HepG2 (cell line): Measurements from ENCODE around the gene FAM184B. TPM values are rescaled to one million over a fixed set of nuclear protein-coding genes. Genes with fewer than 3 reads are reported as not detected.

ENCODE experiments used
- CENPX ChIP-seq: sonication (generic); formaldehyde crosslinking; IDR thresholded peaks from 2 replicates; pipeline ENCODE4 v1.9.0; 2021; ENCODE audit warnings: mild to moderate bottlenecking, missing genetic modification reagents, moderate library complexity
- DMAP1 ChIP-seq: IDR thresholded peaks from 2 replicates; pipeline ENCODE4 v1.6.1; 2016
- EEA1 ChIP-seq: sonication (generic); formaldehyde crosslinking; IDR thresholded peaks from 2 replicates; pipeline ENCODE4 v1.5.1; 2020; ENCODE audit warnings: mild to moderate bottlenecking, missing genetic modification reagents, borderline replicate concordance
- ETV6 ChIP-seq: sonication (generic); formaldehyde crosslinking; conservative IDR thresholded peaks from 2 replicates; pipeline ENCODE4 v1.4.0; 2020; ENCODE audit warnings: missing genetic modification reagents
- HBP1 ChIP-seq: IDR thresholded peaks from 2 replicates; pipeline ENCODE4 v1.6.1; 2016; ENCODE audit warnings: low read depth, control low read depth
- IKZF1 ChIP-seq: fragments of 450-650 bp; IDR thresholded peaks from 2 replicates; pipeline ENCODE4 v1.7.1; 2016
- KDM5A ChIP-seq: fragments of 200-600 bp; sonication (generic); IDR thresholded peaks from 2 replicates; pipeline ENCODE4 v1.7.0; 2018; ENCODE audit warnings: antibody characterized with exemption, mild to moderate bottlenecking, low read length, borderline replicate concordance
- MAF1 ChIP-seq: sonication (generic); formaldehyde crosslinking; IDR thresholded peaks from 2 replicates; pipeline ENCODE4 v1.5.0; 2020; ENCODE audit warnings: missing genetic modification reagents, borderline replicate concordance
- NFRKB ChIP-seq: fragments of 450-650 bp; IDR thresholded peaks from 2 replicates; pipeline ENCODE4 v1.6.1; 2017
- PCBP2 ChIP-seq: fragments of 200-400 bp; formaldehyde crosslinking; optimal IDR thresholded peaks from 2 replicates; pipeline ENCODE3; 2018; ENCODE audit warnings: low read length, low read depth; ENCODE audit not compliant: poor library complexity, severe bottlenecking
- RBM22 ChIP-seq: fragments of 200-400 bp; formaldehyde crosslinking; optimal IDR thresholded peaks from 2 replicates; pipeline ENCODE3; 2017; ENCODE audit warnings: mild to moderate bottlenecking, low read length, moderate library complexity
- RFX5 ChIP-seq: IDR thresholded peaks from 2 replicates; pipeline ENCODE4 v1.6.1; 2011; ENCODE audit warnings: low read depth, low read length, improper control_type of control experiment
- RFXAP ChIP-seq: sonication (generic); formaldehyde crosslinking; IDR thresholded peaks from 2 replicates; pipeline ENCODE4 v1.4.0; 2020; ENCODE audit warnings: missing genetic modification reagents, borderline replicate concordance
- TP53 ChIP-seq: sonication (generic); formaldehyde crosslinking; conservative IDR thresholded peaks from 2 replicates; pipeline ENCODE4 v1.4.0; 2020; ENCODE audit warnings: missing genetic modification reagents
- TRIM22 ChIP-seq: fragments of 450-650 bp; IDR thresholded peaks from 2 replicates; pipeline ENCODE4 v1.6.1; 2017
- U2AF1 ChIP-seq: fragments of 200-400 bp; formaldehyde crosslinking; optimal IDR thresholded peaks from 2 replicates; pipeline ENCODE3; 2017; ENCODE audit warnings: mild to moderate bottlenecking, low read depth, low read length
- YEATS2 ChIP-seq: sonication (generic); formaldehyde crosslinking; IDR thresholded peaks from 2 replicates; pipeline ENCODE4 v1.4.0; 2020; ENCODE audit warnings: missing genetic modification reagents, borderline replicate concordance
- ZMAT3 ChIP-seq: sonication (generic); formaldehyde crosslinking; conservative IDR thresholded peaks from 2 replicates; pipeline ENCODE4 v1.7.0; 2021; ENCODE audit warnings: missing genetic modification reagents
- ZNF280B ChIP-seq: sonication (generic); formaldehyde crosslinking; IDR thresholded peaks from 2 replicates; pipeline ENCODE4 v1.5.0; 2020; ENCODE audit warnings: missing genetic modification reagents, mild to moderate bottlenecking, borderline replicate concordance
- ZNF562 ChIP-seq: sonication (generic); formaldehyde crosslinking; IDR thresholded peaks from 2 replicates; pipeline ENCODE4 v1.8.0; 2022; ENCODE audit warnings: missing genetic modification reagents, borderline replicate concordance
- ZNF570 ChIP-seq: sonication (generic); formaldehyde crosslinking; IDR thresholded peaks from 2 replicates; pipeline ENCODE4 v1.4.0; 2020; ENCODE audit warnings: mild to moderate bottlenecking, missing genetic modification reagents, borderline replicate concordance
- ZNF574 ChIP-seq: sonication (generic); formaldehyde crosslinking; IDR thresholded peaks from 2 replicates; pipeline ENCODE4 v1.4.0; 2020; ENCODE audit warnings: missing genetic modification reagents
- ZNF629 ChIP-seq: sonication (generic); formaldehyde crosslinking; conservative IDR thresholded peaks from 2 replicates; pipeline ENCODE4 v1.5.0; 2020; ENCODE audit warnings: missing genetic modification reagents
- ZNF839 ChIP-seq: sonication (generic); formaldehyde crosslinking; IDR thresholded peaks from 2 replicates; pipeline ENCODE4 v1.4.0; 2020; ENCODE audit warnings: missing genetic modification reagents, mild to moderate bottlenecking, borderline replicate concordance
- polyA plus RNA-seq, 8 experiments: library from polyadenylated mRNA; depleted of rRNA in 3 of 8; stranded (reverse) in 7 of 8; unstranded in 1 of 8; fragments of >200 nt; fragmentation: Illumina TruSeq in 4 of 8; extraction: Trizol in 4 of 8; gene quantifications; 2 replicates each; pipeline versions ENCODE4 v1.2.1 to v1.2.3, GENCODE V29; 2011 to 2016; ENCODE audit warnings: low read depth in 4 of 8, missing spikeins in 1 of 8, mixed read lengths in 1 of 8; ENCODE audit not compliant: insufficient read depth in 1 of 8
- total RNA-seq, 5 experiments: library from RNA; depleted of rRNA; stranded (reverse); fragments of >200 nt; fragmentation: Illumina TruSeq; extraction: Trizol; gene quantifications; 2 replicates each; pipeline ENCODE4 v1.2.3, GENCODE V29; 2016; ENCODE audit warnings: low read depth in 1 of 5

Gene FAM184B
- total and polyA plus RNA-seq, 2 of the 13 experiments (the other 11 are each of a cell fraction or from before 2014, with no cell fraction given) = not detected

GRCh38 chr4:17810260-17811077 lies 29.0 kb upstream of the FAM184B start, which contains the start of the genes DCAF16 and NCAPG (continued):
- TF ChIP-seq YEATS2 (CRISPR knock-in tag) (peak; percentile 92), RFXAP (CRISPR knock-in tag) (peak; percentile 64), PCBP2 (no peak), RBM22 (no peak), ZNF629 (CRISPR knock-in tag) (no peak), TP53 (CRISPR knock-in tag) (no peak), ETV6 (no peak), IKZF1 (no peak), ZNF839 (CRISPR knock-in tag) (peak; percentile 60; the same call in 1 of the 2 replicates), NFRKB (no peak), TRIM22 (no peak), DMAP1 (CRISPR knock-in tag) (peak; percentile 95), CENPX (CRISPR knock-in tag) (no peak), KDM5A (peak; percentile 76), U2AF1 (no peak), ZMAT3 (peak; percentile 81; the same call in 1 of the 2 replicates), ZNF280B (peak; percentile 75; the same call in 1 of the 2 replicates), EEA1 (CRISPR knock-in tag) (peak; percentile 29; the same call in 1 of the 2 replicates), ZNF562 (CRISPR knock-in tag) (peak; percentile 79; the same call in 1 of the 2 replicates), MAF1 (CRISPR knock-in tag) (peak; percentile 67; the same call in 1 of the 2 replicates), HBP1 (CRISPR knock-in tag) (peak; percentile 96; the same call in 1 of the 2 replicates), ZNF570 (CRISPR knock-in tag) (0 out of 2 replicates have a peak, but pooled peaks have one; percentile 30), RFX5 (no peak), ZNF574 (peak; percentile 81)
